Measurements from ENCODE around the gene PIMREG.

Gene PIMREG

GRCh38 chr17:6460531-6461161 lies 16.4 kb downstream of the PIMREG start:
- DNase-seq (ENCODE audit: low read depth in 4 of 4, low spot score in 1 of 4) = no peak

GRCh38 chr17:6461246-6461645 lies 17.0 kb downstream of the PIMREG start:
- DNase-seq (ENCODE audit: low read depth in 4 of 4, low spot score in 1 of 4) = no peak

GRCh38 chr17:6461792-6462524 lies 17.7 kb downstream of the PIMREG start:
- peak in 1 of 4 experiments; percentile 19 for DNase-seq (ENCODE audit: low read depth in 4 of 4, low spot score in 1 of 4)

GRCh38 chr17:6462692-6463091 lies 18.4 kb downstream of the PIMREG start:
- no peak for DNase-seq (ENCODE audit: low read depth in 4 of 4, low spot score in 1 of 4)

- DNase-seq (ENCODE audit: low read depth in 4 of 4, low spot score in 1 of 4) = no peak
Observed at GRCh38 chr17:6463616-6464445, 19.6 kb downstream of the PIMREG start.

- no peak for DNase-seq (ENCODE audit: low read depth in 4 of 4, low spot score in 1 of 4)
Observed at GRCh38 chr17:6464446-6465041, 20.3 kb downstream of the PIMREG start.

GRCh38 chr17:6465206-6466003 lies 21.1 kb downstream of the PIMREG start:
- no peak for DNase-seq (ENCODE audit: low read depth in 4 of 4, low spot score in 1 of 4)

GRCh38 chr17:6467567-6467966 lies 23.3 kb downstream of the PIMREG start:
- DNase-seq (ENCODE audit: low read depth in 4 of 4, low spot score in 1 of 4) = no peak

- no peak for DNase-seq (ENCODE audit: low read depth in 4 of 4, low spot score in 1 of 4)
Observed at GRCh38 chr17:6468051-6468790, 24.0 kb downstream of the PIMREG start.

- no peak for DNase-seq (ENCODE audit: low read depth in 4 of 4, low spot score in 1 of 4)
Observed at GRCh38 chr17:6470146-6470718, 26.0 kb downstream of the PIMREG start.

- DNase-seq (ENCODE audit: low read depth in 4 of 4, low spot score in 1 of 4) = no peak
Observed at GRCh38 chr17:6470751-6471521, 26.7 kb downstream of the PIMREG start.

- no peak for DNase-seq (ENCODE audit: low read depth in 4 of 4, low spot score in 1 of 4)
Observed at GRCh38 chr17:6471531-6472465, 27.5 kb downstream of the PIMREG start.

GRCh38 chr17:6472517-6472916 lies 28.3 kb downstream of the PIMREG start:
- no peak for DNase-seq (ENCODE audit: low read depth in 4 of 4, low spot score in 1 of 4)

GRCh38 chr17:6473128-6473767 lies 29.0 kb downstream of the PIMREG start:
- peak; percentile 39 to 53 (median 46) for DNase-seq (ENCODE audit: low read depth in 4 of 4, low spot score in 1 of 4)

- no peak for DNase-seq (ENCODE audit: low read depth in 4 of 4, low spot score in 1 of 4)
Observed at GRCh38 chr17:6474376-6474775, 30.1 kb downstream of the PIMREG start.

GRCh38 chr17:6474906-6475305 lies 30.7 kb downstream of the PIMREG start:
- DNase-seq (ENCODE audit: low read depth in 4 of 4, low spot score in 1 of 4) = no peak

GRCh38 chr17:6475411-6475810 lies 31.2 kb downstream of the PIMREG start:
- DNase-seq (ENCODE audit: low read depth in 4 of 4, low spot score in 1 of 4) = no peak

All from stimulated activated CD4-positive, alpha-beta T cell treated with anti-CD3 and anti-CD28 coated beads, Interleukin-1b, Interleukin-23, amount 100 ng/mL, for 24 hours (primary cell).